ENCODE measurements around the gene VEZT. TPM values are rescaled to one million over a fixed set of nuclear protein-coding genes. Genes with fewer than 3 reads are reported as not detected.

VEZT gene, protein sequence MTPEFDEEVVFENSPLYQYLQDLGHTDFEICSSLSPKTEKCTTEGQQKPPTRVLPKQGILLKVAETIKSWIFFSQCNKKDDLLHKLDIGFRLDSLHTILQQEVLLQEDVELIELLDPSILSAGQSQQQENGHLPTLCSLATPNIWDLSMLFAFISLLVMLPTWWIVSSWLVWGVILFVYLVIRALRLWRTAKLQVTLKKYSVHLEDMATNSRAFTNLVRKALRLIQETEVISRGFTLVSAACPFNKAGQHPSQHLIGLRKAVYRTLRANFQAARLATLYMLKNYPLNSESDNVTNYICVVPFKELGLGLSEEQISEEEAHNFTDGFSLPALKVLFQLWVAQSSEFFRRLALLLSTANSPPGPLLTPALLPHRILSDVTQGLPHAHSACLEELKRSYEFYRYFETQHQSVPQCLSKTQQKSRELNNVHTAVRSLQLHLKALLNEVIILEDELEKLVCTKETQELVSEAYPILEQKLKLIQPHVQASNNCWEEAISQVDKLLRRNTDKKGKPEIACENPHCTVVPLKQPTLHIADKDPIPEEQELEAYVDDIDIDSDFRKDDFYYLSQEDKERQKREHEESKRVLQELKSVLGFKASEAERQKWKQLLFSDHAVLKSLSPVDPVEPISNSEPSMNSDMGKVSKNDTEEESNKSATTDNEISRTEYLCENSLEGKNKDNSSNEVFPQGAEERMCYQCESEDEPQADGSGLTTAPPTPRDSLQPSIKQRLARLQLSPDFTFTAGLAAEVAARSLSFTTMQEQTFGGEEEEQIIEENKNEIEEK
- 51.4 to 74.3 TPM (median 63.5 TPM) in 5 replicates for total RNA-seq (2022; extraction: Qiagen RNA extraction)

DNA sequence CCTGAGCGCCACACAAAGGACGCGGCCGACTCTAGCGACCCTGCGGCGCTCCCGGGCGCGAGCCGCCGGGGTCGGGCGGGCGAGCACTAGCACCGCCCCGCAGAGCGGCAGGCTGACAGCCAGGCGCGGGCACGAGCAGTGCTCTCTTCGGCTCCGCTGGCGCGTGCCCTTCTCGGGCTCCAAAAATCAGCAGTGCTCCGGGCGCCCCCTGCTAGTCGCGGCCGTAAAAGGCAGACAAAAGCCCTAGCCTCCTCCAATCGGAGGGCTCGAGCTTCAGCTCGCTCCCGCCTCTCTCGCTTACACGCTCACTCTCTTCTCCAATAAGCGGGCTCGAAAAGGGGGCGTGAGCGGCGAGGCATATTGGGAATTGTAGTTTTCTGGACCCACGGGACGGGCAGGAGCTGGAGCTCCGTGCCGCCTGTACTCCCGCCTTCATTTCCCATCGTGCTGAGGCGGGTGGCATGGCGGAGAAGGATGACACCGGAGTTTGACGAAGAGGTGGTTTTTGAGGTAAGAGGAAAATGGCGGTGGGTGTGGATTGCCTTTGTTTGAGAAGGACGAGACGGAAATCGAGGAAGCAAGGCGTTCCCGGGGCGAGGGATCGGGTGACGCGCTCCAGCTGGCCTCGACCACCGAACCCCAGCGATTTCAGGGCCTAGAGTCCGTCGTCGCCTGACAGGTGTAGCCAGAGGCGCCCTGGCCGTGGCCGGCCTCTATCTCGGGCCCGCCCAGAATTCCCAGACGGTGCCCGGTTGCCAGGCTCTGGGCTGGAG is at the start of gene VEZT, which contains the start of gene FGD6:
VEZT (plus strand) TSS at position 431 of the 773 bp plus-strand sequence; CDS start at position 475, 44 bp downstream.
FGD6 (minus strand) TSS at position 91 of the 773 bp plus-strand sequence. CDS start 227 bp downstream, outside the sequence.

Other genes with a start within 250 kb of the VEZT start
- gene NDUFA12, start 214.1 kb upstream of the VEZT start, total RNA-seq (2022; extraction: Qiagen RNA extraction) = 132 to 193 TPM (median 138 TPM) in 5 replicates
- 22.0 to 26.8 TPM (median 25.7 TPM) in 5 replicates for gene NR2C1, start 144.2 kb upstream of the VEZT start, total RNA-seq (2022; extraction: Qiagen RNA extraction)
- 10.6 to 16.5 TPM (median 13.5 TPM) in 5 replicates for gene FGD6, start 340 bp upstream of the VEZT start, total RNA-seq (2022; extraction: Qiagen RNA extraction)